GM19238 (cell line): ENCODE data around the gene RASL11B.

ENCODE experiments used
- DNase-seq: peaks from one replicate; pipeline ENCODE4 v3.0.0; 2011; ENCODE audit warnings: low spot score; ENCODE audit not compliant: insufficient read length

The RASL11B gene

DNA sequence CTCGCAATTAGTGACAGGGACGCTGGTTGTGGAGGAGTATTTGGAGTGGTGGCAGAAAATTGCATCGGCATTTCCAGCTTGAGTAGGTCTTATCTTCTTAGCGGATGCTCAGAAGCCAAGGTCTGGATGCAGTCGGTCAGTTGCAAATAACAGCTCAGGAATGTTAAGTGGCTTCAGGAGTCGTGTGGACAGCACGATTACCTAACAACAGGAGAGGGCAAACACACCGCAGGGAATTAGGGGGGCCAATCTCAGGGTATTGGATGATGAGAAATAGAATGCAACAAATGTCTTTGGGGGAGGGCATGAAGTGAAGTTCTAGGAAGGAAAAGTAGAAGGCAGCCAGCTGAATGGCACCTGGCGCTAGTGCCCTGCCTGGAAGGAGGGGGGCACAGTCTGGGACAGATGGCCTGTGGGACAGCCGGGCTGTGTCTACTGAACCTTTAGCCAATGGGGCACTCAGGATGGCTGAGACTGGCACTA is 11.8 kb downstream of the RASL11B start:
- no peak for DNase-seq

DNA sequence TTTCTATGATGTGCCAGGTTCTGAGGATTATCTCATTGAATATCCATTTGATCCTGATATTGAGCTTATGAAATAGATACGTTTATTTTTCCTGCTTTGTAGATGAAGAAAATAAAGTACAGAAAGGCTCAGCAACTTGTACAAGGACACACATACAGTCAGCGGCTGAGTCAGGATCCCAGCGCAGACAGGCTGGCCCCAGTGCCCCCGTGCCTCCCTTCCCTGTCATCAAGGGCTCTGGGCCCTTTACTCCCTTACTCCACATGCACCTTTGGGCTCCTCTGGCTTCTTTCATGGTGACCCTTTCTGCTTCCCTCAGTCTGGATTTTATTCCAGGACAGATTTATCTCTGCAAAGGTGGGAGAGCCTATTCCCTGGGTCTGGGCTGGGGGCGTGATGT is 12.8 kb downstream of the RASL11B start:
- DNase-seq, result no peak

DNA sequence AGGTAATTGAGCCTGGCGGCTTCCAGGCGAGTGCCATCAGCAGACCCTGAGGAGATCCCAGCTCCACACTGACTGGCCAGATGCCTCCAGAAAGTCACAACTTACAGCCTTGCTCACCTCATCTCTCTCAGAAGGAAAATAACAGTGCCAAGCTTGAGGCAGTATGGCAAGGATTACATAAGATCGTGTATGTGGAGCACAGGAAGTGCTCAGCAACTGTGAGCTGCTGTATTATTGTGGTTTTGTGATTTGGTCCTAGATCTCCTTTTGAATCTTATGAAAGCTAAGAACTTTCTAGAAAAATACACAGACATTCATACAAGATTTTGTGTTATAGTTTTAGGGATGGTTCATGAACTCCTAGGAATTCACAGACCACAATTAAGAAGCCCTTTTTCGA is 14.0 kb downstream of the RASL11B start:
- no peak for DNase-seq

DNA sequence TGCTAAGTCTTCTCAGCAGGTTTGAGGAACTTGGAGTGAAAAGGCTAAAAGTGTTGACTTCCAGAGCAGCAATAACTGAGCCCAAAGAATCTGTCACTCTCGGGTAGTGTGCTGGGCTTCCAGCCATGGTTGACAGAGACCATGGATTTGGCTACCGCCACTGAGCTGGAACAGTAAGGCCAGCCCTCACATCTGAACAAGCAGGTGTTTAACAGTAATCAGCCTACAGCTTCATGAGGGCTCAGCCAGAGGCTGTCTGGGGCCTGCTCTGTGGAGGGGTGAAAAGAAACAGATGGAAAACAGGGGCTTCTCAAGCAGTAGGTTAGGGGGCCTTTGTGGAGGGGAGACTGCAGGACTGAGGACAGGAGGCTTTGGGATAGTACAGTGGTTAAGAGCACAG is 14.9 kb downstream of the RASL11B start:
- no peak for DNase-seq

DNA sequence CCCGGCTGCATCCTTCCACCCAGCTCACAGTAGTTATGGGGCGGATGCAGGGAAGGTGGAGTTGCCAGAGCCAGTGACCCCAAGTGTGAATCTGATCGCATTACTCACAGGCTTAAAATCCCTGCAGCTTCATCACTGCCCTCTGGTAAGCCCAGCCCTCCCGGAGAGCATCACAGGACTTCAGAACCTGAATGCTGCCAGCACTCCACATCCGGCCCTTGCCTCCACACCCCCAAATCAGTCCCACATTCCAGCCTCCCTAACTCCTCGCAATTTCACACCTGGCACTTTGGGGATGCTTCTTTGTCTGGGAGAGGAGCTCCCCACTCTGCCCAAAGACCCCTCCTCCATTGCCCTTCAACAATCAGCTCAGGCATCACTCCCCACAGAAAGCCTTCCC is 15.6 kb downstream of the RASL11B start:
- no peak for DNase-seq

DNA sequence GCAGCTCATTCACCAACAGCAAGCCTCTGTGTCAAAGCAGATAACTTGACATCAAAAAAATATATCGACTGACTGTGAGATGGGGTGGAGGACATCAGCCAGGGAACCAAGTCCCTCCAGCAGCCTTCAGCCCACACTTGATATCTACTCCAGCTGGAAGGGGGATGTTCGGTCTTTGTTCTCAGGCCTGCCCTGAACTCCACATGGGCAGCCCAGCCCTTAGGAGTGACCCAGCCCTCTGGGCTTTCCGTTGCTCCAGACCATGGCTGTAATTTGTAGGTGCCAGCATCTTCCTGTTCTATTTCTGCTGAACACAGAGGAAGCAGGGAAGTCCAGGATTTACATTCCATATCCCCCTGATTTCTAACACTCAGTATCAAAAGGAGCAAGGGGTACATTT is 17.4 kb downstream of the RASL11B start:
- no peak for DNase-seq

DNA sequence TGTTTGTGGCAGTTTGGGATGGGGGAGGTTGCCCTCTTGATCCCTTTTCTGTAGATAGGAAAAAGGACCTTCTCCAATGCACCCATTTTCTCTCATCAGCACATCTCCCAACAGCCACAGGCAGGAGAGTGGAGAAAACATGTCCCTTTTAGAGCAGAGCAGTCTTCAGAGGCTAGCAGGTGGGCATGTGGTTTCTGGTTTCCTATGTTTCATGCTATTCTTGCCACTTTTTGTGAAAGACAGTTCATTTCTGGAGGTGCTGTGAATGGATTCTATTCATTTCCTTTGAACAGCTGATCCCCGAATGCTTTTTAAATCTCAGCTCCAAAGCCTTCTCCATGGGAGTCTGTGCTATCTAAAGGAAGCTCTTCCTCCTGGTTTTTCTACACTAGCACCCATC is 18.9 kb downstream of the RASL11B start:
- DNase-seq, result no peak

DNA sequence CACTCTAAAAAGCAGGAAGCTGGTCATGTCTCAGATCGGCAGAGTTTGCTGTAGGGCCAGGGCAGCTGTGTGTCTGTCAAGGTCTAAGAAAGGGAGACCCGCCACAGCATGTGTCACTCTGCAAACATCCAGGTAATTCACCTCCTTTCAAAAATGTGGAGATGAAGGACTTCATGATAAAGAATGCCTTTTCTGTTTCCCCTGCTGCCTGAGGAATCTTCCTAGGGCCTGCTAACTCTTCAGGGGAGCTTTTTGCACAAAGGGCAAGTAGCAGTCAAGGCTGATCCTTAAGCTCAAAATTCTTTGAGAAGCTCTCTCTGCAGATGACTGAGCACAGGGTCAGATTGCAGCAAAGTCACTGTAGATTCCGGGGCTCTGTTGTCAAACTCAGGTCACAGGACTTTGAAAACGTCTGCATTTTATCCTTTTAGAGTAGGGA is 21.1 kb downstream of the RASL11B start:
- DNase-seq, result no peak

DNA sequence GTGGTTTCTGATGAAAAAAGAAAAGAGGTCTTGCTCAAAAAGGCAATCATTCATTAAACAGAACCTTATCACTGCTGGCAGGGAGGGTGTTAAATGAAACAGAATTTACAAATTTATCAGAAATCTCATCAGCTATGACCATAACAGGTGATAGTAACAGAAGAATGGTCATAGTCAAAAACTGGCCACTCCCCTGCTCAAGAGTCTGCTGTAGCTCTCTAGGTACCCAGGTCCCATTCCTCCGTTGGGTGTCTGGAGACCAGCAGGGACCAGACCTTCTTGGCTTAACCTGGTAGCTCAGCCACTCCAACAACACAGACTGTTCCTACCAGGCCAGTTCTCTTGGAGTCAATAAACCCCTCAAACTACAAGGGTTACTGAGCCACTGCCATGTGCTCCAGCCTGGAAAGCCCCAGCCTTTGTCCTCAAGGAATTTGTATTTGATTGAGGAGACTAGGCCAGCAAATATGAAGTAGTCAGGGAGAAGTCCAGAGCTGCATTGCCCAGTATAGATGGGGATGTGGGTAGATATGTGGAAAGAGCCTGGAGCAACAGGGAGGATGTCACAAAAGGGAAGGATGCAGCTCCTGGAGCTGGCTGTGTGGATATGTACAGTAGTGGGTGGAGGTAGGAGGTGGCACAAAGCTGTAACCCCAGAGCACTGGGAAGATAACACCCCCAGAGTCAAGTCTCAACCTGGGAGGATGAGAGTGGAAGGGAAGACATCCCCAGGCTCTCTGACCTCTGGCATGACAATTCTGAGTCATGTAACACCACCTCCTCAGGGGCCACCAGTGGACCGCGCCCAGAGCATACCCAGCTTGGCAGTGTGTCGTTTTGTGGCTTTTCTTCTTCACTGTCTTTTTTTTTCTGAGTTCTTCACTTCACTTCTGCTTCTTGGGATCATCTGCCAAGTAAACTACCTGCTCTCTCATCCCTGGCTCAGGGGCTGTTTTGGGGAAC is 21.9 kb downstream of the RASL11B start:
- DNase-seq, result no peak

DNA sequence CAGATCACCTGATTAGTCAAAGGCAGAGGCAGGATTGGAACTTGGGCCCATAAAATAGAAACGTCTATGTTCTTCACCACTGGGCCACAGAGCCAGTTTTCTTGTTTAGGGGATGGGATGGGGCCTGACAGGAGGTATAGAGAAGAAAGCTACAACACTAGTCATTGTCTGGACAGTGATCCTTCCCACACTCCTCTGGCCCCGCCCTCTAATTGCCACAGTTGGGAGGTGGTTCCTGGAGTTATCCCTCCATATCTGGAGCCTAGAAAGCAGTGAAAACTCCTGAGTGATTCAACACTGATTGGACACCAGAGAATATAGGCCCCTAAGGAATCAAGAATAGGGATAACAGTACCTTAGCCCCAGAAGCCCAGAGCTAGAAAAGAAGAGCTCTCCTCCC is 22.9 kb downstream of the RASL11B start:
- no peak for DNase-seq

DNA sequence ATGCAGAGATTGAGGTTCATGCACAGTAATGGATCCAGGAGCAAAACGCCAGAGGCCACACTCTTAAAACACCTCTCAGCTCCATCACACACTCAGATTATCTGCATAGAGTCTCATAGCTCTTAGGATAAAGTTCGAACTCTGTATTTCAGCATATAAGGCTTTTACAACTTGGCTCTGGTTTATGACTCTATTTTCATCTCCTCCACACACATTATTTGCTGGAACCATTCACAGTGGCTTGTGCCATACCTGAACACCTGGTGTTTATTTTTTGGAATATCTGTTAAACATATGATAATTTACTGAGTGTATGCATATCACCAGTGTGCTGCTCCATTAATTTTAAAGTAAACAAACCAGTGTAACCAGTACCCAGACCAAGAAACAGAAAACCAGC is 27.2 kb downstream of the RASL11B start:
- no peak for DNase-seq

DNA sequence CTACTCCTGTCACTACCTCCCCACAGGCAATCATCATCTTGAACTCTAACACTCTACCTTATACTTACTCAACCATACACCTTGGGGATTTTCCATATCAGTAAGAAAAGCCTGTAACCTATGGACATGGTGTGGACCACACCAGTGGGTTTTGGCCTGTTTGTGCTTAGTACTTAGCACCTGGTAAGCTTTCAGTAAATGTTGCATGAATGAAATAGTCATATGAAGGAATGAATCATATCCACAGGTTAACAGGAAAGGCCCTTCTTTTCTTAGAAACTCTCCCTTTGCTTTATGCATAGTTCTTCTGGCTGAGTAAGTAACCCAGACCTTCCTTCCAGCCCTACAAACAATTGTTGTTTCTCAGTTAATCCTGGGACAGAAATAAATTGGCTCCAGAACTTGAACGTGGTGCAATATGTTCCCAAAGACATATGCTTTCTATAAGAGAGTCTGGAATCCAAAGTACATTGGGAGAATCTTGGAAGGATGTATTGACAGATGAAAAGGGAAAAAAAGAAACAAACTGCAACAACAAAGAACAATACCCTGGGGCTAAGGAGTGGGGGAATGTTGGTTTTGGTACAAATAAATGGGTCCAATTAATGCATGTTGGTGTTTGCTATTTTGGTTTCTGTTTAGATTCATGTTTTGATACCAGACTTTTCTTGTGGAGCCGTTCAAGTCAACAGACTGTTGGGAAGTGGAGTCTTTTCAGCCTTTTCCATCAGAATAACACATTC is 27.8 kb downstream of the RASL11B start:
- DNase-seq, result no peak

DNA sequence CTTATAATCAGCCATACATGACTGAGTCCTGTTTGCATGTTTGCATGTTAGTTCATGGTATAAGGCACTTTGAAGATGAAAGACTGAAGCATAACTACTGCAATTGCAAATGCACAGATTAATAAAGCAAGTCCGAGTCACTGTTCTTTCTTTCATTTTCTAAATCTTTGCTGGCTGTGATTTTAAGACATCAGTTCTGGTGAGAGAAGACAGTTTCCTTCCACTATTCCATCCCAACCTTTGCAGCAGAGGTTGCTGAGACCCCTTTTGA is 28.3 kb downstream of the RASL11B start:
- DNase-seq, result no peak

DNA sequence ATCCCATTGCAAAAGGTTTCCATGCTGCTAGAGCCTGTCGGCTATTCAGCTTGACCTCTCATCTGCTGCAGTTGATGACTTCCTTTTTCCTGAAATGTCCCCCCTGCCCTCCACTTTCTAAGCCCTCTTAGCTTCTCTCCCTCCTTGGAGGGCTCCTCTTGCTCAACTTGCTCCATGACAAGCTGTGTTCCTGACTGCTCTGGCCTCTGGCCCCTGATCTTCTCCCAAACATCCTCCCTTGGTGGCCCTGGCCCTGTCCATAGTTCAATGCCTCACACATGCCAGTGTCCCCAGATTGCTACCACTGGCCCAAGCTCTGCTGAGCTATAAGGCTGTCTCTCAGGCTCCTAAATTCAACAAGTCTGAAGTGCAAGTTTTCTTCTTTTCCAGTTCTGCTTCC is 29.6 kb downstream of the RASL11B start:
- DNase-seq, result no peak

DNA sequence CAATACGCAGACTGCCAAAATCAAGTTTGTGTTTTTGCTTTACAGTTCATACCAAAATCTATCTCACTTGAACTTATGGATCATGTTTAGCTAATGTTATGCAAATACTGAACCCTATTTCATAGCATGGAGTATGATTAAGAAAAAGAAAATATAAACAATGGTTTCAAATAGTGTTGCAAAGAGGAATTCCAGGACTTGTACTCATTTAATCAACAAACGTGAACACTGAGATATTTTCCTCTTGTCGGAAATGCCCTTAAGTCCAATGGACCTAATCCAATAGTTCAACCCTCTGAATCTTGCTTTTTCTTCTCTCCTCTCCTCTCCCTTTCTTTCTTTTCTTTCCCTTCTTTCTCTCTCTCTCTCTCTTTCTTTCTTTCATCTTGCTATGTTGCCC is 30.8 kb downstream of the RASL11B start:
- DNase-seq, result no peak

DNA sequence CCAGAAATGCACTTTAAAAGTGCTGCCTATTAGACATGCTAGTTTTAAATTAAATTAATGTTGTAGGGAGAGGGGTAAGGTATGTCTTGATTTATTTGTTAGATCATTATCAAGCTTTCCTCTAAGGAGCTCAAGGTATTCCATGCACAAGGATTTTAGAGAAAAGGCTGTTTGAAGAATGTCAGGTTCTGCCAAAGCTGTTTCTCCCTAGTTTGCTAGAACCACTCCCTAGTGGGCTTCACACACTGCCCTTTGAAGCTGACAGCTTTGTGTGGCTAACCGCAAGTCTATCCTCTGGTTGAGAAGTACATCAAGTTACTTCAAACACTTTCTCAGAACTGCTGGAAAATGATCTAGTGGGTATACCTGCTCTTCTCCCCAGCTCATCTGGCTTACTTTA is 32.3 kb downstream of the RASL11B start:
- DNase-seq, result no peak

DNA sequence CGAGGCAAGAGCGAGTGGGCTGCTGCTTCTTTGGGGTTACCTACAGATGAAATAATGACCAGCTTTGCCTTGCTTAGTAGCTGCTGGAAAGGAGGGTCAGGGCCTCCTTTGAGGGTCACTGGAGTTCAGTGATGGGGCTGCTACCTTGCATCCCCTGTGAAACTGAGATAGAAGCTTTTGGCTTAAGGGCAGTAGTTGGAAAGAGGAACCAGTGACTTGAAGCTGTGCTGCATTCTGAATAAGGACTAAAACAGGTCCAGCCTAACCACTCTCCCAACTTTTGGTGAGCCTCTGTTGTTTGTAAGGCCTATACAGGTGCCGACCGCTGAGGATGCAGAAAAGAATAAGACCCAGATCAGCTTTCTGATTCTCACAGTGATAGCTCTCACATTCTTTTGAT is 41.2 kb downstream of the RASL11B start:
- no peak for DNase-seq

DNA sequence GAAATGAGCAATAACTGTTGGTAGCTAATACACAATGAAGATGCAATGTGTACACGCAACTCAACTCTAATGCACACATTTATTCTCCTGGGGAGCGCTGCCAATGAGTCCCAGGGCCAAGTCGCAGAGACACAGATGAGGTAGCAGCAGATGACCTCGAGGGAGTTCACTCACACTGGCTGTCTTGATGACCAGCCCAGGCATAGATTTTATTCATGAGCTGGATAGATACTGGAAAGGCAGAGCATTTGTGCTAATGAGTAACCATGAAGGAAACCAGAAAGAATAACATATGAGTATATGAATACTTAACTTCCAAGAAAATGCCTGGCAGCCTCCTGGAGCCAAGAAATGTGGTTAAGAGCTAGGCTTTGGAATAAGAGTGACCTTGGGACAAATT is 42.3 kb downstream of the RASL11B start:
- no peak for DNase-seq

DNA sequence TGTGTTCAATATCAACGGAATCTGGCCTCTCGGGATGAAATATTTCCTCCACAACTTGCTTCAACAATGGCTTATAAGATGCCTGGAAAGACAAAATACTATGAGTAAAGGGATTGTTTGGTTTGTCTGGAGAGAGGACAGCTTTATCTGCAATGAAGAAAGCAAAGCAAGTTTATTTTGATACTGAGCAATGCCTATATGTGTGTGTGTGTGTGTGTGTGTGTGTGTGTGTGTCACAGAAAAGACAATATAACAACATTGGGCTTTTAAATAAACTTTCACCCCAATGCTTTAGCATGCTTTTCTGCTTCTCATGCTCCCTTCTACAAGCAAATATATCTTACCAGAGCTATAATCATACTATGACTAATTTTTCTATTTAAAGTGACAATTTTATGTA is 45.4 kb downstream of the RASL11B start:
- DNase-seq, result no peak

DNA sequence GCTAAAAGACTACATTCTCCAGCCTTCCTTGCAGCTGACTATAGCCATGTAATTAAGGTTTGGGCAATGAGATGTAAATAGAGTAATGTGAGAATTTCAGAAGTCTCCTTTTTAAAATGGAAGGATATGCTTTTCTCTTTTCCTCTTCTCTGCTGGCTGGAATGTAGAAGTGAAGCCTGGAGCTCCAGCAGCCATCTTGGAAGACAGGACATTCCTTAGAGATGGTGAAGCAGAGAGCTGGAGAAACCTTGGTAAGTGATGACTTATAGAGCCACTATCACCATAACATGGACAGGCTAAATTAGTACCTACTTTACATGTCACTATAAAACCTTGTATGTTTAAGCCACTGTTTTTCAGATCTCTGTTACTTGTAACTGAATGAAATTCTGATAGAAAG is 48.0 kb downstream of the RASL11B start:
- DNase-seq, result no peak

DNA sequence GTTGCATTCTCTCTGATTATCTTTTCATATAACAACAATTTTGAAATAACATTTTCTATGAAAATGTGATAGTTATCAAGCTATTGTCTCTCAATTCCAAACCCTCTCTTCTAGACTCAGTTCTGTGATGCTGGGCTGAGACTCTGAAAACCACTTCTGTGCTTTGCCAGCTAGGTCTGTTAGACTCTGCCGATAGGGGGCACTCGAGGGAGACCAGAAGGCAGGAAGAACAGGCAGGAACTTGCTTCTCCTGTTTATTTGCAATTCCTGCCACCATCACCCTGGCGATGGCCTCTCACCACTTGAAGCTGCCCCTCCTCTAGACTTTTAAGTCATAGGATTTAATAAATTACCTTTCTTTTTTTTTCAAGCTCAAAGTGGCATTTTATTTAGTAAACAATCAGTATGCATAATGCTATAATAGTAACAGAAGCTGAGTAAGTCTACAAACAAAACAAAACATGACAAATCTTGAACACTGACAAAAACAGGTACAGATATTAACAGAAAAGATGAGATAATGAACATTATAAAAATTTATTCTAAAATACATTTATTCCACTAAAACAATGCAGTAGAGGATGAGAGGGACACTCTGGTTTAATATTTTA is 49.7 kb downstream of the RASL11B start:
- peak; percentile 37 for DNase-seq

DNA sequence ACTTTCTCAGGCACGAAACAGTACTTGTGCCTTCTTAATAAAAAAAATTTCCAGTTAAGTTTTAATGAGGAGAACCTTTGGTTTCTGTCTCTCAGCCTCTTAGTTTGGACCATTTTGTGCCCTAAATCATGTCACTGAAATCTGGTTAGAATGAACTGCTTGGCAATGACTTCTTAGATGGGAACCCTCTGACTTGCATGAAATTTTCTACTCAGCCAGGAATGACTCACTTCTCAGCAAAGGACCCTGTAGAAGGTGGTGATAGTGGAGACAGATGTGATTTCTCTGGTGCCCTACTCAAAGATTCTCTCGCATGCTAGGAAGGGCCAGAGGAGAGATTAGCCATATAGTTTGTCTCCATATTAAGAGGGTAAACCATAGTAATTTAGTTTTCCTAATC is 50.5 kb downstream of the RASL11B start:
- no peak for DNase-seq
